SJSA1 (cell line): ENCODE measurements around the gene RBM5. TPM values are rescaled to one million over a fixed set of nuclear protein-coding genes. Genes with fewer than 3 reads are reported as not detected.

ENCODE experiments used
- DNase-seq, 2 experiments: peaks; one replicate each; pipeline ENCODE4 v3.0.0-alpha.2; 2015 to 2020; ENCODE audit warnings: low spot score in 2 of 2, low read depth in 1 of 2
- H3K27ac ChIP-seq: fragments of 250-450 bp; sonication (Bioruptor Pico); 2 replicates; pipeline ENCODE4 v1.5.1; 2020; ENCODE audit warnings: mild to moderate bottlenecking, moderate library complexity
- H3K27me3 ChIP-seq: fragments of 250-450 bp; sonication (Bioruptor Pico); replicated peaks from 2 replicates; pipeline ENCODE4 v1.5.1; 2020; ENCODE audit warnings: mild to moderate bottlenecking, moderate library complexity
- H3K36me3 ChIP-seq: fragments of 250-450 bp; sonication (Bioruptor Pico); 2 replicates; pipeline ENCODE4 v1.5.1; 2020; ENCODE audit warnings: mild to moderate bottlenecking
- H3K4me1 ChIP-seq: fragments of 250-450 bp; sonication (Bioruptor Pico); replicated peaks from 2 replicates; pipeline ENCODE4 v1.6.1; 2021; ENCODE audit warnings: mild to moderate bottlenecking
- H3K4me3 ChIP-seq: fragments of 250-450 bp; sonication (Bioruptor Pico); 2 replicates; pipeline ENCODE4 v1.5.1; 2020; ENCODE audit warnings: mild to moderate bottlenecking
- H3K9me3 ChIP-seq: fragments of 250-450 bp; sonication (Bioruptor Pico); replicated peaks from 2 replicates; pipeline ENCODE4 v1.5.1; 2020; ENCODE audit warnings: mild to moderate bottlenecking
- total RNA-seq: library from RNA; depleted of rRNA; stranded (reverse); fragments of >200 nt; shearing (Covaris generic); gene quantifications from 2 replicates; pipeline ENCODE4 v1.2.3, GENCODE V29; 2014

Gene RBM5
- total RNA-seq, 1 experiment from 2014 or later: 84.6 TPM

GRCh38 chr3:50100956-50101845 lies 12.5 kb downstream of the RBM5 start:
- DNase-seq: no peak
- H3K27ac ChIP-seq: no peak overlapping the region
- H3K36me3 ChIP-seq: peaks cover 100% of the 10 kb centered on the region
- no peaks in the 10 kb centered on the region for H3K27me3 ChIP-seq
- no peaks in the 10 kb centered on the region for H3K4me1 ChIP-seq
- H3K4me3 ChIP-seq: no peak overlapping the region
- no peaks in the 10 kb centered on the region for H3K9me3 ChIP-seq

GRCh38 chr3:50102558-50102957 lies 13.8 kb downstream of the RBM5 start:
- Histone ChIP-seq H3K4me1 (no peaks in the 10 kb centered on the region), H3K4me3 (no peak overlapping the region)
- no peak for DNase-seq

GRCh38 chr3:50111757-50112156 lies 23.0 kb downstream of the RBM5 start:
- Histone ChIP-seq H3K9me3 (no peaks in the 10 kb centered on the region), H3K27me3 (no peaks in the 10 kb centered on the region), H3K36me3 (peaks cover 96% of the 10 kb centered on the region), H3K4me3 (no peak overlapping the region), H3K4me1 (no peaks in the 10 kb centered on the region), H3K27ac (no peak overlapping the region)
- no peak for DNase-seq

More at GRCh38 chr3:50102558-50102957, 13.8 kb downstream of the RBM5 start:
- Histone ChIP-seq H3K27ac (no peak overlapping the region), H3K36me3 (peaks cover 99% of the 10 kb centered on the region), H3K9me3 (no peaks in the 10 kb centered on the region), H3K27me3 (no peaks in the 10 kb centered on the region)

DNA sequence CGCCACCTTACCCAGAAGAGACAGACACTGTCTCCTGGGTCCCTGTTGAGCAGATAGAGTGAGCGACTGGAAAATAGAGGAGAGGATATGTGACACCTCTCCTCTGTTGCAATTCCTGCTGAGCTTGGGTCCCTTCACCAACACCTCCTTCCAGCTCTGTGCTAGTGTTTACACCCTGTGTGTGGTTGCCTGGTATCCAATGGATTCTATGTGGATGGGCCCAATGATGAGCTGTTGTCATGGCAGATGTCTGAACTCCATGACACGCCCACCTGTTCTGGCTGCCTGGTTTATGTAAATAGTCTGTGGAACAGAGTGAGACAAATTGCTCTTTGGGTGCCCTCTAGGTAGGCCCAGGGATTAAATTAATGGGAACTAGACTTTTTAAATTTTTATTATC lies 23.7 kb downstream of the RBM5 start:
- H3K27ac ChIP-seq: no peak overlapping the region
- H3K4me3 ChIP-seq: no peak overlapping the region
- no peaks in the 10 kb centered on the region for H3K4me1 ChIP-seq
- no peak for DNase-seq
- no peaks in the 10 kb centered on the region for H3K9me3 ChIP-seq
- H3K36me3 ChIP-seq: peaks cover 97% of the 10 kb centered on the region
- H3K27me3 ChIP-seq: no peaks in the 10 kb centered on the region

DNA sequence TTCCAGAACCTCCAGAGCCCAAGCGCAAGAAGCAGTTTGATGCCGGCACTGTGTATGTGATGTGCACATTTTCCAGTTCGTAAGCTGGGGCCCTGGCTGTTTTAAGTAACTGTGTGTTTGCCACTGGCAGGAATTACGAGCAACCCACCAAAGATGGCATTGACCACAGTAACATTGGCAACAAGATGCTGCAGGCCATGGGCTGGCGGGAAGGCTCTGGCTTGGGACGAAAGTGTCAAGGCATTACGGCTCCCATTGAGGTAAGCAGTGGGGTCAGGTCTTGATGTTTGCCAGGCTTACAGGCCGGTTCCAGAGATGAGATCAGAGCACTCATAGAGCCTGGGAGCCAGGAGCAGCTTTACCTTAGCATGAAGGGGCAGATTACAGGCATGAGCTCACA lies 28.4 kb downstream of the RBM5 start:
- DNase-seq: no peak
- peaks cover 98% of the 10 kb centered on the region for H3K36me3 ChIP-seq
- no peaks in the 10 kb centered on the region for H3K4me1 ChIP-seq
- no peak overlapping the region for H3K4me3 ChIP-seq
- no peaks in the 10 kb centered on the region for H3K27me3 ChIP-seq
- H3K27ac ChIP-seq: no peak overlapping the region
- H3K9me3 ChIP-seq: no peaks in the 10 kb centered on the region

GRCh38 chr3:50118237-50118636 lies 29.5 kb downstream of the RBM5 start:
- H3K4me1 ChIP-seq: no peaks in the 10 kb centered on the region
- DNase-seq: no peak
- H3K27ac ChIP-seq: no peak overlapping the region
- peaks cover 90% of the 10 kb centered on the region for H3K36me3 ChIP-seq
- no peaks in the 10 kb centered on the region for H3K27me3 ChIP-seq
- H3K4me3 ChIP-seq: no peak overlapping the region
- no peaks in the 10 kb centered on the region for H3K9me3 ChIP-seq

GRCh38 chr3:50119786-50120185 lies 31.1 kb downstream of the RBM5 start:
- H3K27me3 ChIP-seq: no peaks in the 10 kb centered on the region
- H3K27ac ChIP-seq: no peak overlapping the region
- no peaks in the 10 kb centered on the region for H3K9me3 ChIP-seq
- DNase-seq: no peak
- H3K4me1 ChIP-seq: no peaks in the 10 kb centered on the region
- no peak overlapping the region for H3K4me3 ChIP-seq
- H3K36me3 ChIP-seq: peaks cover 74% of the 10 kb centered on the region

DNA sequence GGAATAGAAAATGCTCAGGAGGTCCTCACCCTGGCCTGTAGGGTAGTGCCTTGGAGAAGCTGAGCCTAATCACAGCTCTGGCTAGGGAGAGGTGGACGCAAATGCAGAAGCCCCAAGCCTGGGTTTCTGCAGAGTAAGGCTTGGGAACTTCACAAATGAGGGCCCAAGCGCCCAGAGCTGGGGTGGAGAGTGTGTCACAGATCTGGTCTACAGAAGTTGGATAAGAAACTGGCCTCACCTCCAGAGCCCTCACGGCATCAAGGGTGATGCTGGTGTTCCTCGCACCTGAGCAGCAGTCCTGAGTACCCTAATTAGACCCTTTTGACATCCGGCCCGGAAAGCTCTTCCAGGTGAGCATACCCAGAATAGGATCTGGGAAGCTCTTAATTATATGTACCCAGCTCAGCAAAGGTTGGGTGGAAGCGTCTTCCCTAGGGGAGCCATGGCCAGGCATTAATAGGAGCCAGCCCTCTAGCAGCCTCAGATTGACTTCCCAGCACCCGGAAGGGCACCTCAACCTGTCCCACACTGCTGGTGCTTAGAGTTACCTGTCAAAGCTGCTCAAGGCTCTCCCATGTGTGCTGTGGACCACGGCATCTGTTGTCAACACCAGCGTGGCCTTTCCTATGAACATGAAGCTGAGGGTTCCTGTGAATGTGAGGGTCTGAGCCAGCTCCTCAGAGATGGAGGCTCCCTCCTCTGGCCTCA lies 31.8 kb downstream of the RBM5 start:
- no peak overlapping the region for H3K4me3 ChIP-seq
- no peaks in the 10 kb centered on the region for H3K27me3 ChIP-seq
- peaks cover 67% of the 10 kb centered on the region for H3K36me3 ChIP-seq
- no peaks in the 10 kb centered on the region for H3K9me3 ChIP-seq
- H3K4me1 ChIP-seq: no peaks in the 10 kb centered on the region
- no peak for DNase-seq
- no peak overlapping the region for H3K27ac ChIP-seq

- Histone ChIP-seq H3K27me3 (no peaks in the 10 kb centered on the region), H3K4me1 (no peaks in the 10 kb centered on the region), H3K36me3 (peaks cover 59% of the 10 kb centered on the region), H3K9me3 (no peaks in the 10 kb centered on the region), H3K27ac (no peak overlapping the region), H3K4me3 (no peak overlapping the region)
- peak; percentile 53 to 73 for DNase-seq
Observed at GRCh38 chr3:50121072-50122032, 32.6 kb downstream of the RBM5 start.

GRCh38 chr3:50122071-50122470 lies 33.4 kb downstream of the RBM5 start:
- H3K9me3 ChIP-seq: no peaks in the 10 kb centered on the region
- no peak for DNase-seq

DNA sequence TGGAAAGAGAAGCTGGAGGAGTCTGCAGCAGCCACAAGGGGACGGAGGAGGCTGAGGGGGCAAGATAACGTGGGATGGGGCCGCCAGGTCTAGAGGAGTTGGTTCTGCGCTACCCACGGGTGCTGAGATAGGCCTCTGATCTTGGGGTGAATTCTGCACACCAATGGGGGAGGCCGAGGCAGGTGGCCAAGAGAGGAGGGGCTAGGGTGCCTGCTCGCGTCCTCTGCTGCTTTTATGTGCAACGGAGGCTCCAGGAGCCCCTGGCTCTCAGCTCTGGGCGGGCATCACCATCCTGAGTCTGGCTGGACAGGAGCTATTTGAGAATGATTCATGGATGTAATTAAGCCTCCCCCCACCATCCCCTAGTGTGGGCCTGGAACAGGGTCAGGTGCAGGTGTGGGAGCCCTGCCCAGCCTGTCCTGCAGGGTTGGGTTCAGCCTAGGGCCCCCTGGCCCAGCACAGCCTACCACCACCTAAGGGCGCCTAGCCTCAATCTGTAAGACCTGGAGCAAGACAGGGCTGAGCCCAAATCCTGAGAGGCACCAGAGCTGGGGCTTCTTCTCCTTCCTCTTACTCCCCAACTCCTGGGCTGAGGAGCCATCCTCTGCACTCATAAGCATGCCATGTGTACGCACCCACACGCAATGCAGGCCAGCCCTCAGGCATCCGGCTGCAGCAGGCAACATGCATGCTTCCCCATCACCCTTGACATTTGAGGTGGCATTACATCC lies 34.1 kb downstream of the RBM5 start:
- Histone ChIP-seq H3K4me3 (no peak overlapping the region), H3K9me3 (no peaks in the 10 kb centered on the region), H3K36me3 (peaks cover 44% of the 10 kb centered on the region), H3K4me1 (no peaks in the 10 kb centered on the region), H3K27ac (no peak overlapping the region), H3K27me3 (no peaks in the 10 kb centered on the region)
- DNase-seq: no peak

More at GRCh38 chr3:50122071-50122470, 33.4 kb downstream of the RBM5 start:
- Histone ChIP-seq H3K27ac (no peak overlapping the region), H3K4me1 (no peaks in the 10 kb centered on the region), H3K27me3 (no peaks in the 10 kb centered on the region), H3K4me3 (no peak overlapping the region), H3K36me3 (peaks cover 51% of the 10 kb centered on the region)

DNA sequence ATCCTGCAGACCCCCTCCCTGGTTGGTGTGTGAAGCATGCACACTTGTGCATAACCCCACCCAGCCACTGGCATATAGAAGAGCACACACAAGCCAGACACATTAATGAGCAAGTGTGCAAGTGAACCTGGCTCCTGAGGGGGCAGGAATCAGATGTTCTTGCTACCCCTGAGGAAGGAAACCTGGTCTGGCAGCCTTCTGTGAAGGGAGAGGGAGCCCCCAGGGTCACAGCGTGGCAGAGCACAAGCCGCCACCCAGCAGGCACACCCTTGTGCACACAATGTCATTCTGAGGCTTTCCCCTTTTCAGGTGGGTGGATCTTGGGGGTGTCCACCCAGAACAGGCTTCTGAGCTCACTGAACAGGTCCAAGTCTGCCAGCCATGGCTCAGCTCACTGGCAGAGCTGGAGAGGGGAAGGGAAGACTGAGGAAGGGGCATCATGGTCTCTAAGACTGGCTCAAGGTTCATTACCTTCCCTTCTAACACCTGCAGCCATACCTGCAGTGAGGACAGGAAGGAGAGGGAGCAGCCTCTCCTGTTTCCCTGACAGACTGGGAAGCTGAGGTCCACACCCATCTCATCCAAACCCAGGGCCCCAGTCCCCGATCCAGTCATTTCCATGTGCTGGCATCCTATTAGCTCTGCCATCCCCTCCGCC lies 34.8 kb downstream of the RBM5 start:
- H3K27ac ChIP-seq: no peak overlapping the region
- H3K36me3 ChIP-seq: peaks cover 37% of the 10 kb centered on the region
- H3K4me3 ChIP-seq: no peak overlapping the region
- no peak for DNase-seq
- no peaks in the 10 kb centered on the region for H3K27me3 ChIP-seq
- no peaks in the 10 kb centered on the region for H3K4me1 ChIP-seq
- no peaks in the 10 kb centered on the region for H3K9me3 ChIP-seq
